ENCODE data around the gene SORBS1. TPM values are rescaled to one million over a fixed set of nuclear protein-coding genes. Genes with fewer than 3 reads are reported as not detected.

The SORBS1 gene
- total and polyA plus RNA-seq, 2 experiments from 2014 or later, result 0.65 to 1.2 TPM

DNA sequence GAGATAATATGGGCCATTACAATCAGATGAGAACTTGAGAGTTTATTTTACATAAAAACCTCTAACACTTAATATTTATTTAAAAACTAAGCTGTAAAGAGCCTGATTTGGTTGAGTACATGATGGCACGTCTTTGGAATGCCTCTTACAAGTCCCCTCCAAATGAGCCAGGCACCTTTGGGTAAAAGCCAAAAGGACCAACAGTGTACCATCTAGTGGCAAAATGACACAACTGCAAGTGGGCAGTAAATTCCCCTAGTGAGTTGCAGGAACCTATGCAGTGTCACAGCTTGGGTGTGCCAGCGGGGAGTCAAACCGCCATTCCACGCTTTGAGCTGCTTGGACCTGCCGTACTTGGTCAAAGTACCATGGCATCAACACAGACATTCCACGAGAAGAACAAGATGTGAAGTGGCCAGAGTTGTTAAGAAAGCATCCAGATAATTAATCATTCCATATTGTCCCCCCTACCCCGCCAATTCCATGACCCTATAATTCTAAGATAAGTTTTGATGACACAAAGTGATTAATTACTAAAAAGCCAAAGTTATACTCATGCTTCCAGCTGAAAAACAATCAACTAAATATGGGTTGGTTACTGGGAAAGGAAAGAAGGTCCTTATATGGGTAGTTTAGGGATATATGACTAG is 115.2 kb downstream of the SORBS1 start:
- Histone ChIP-seq H3K4me1 (ENCODE audit: insufficient read depth) (peaks cover 16% of the 10 kb centered on the region), H3K79me2 (ENCODE audit: insufficient read depth) (no peaks in the 10 kb centered on the region), H3K9me2 (ENCODE audit: insufficient read depth) (no peaks in the 10 kb centered on the region), H3F3A (ENCODE audit: insufficient read depth) (peaks cover 8% of the 10 kb centered on the region), H3K9ac (0 out of 2 replicates have a peak overlapping the region, but pooled peaks have one; percentile 29), H3K36me3 (ENCODE audit: low read depth) (no peaks in the 10 kb centered on the region), H3K9me3 (ENCODE audit: low read depth) (no peaks in the 10 kb centered on the region), H4K20me1 (ENCODE audit: insufficient read depth) (no peaks in the 10 kb centered on the region), H3K4me2 (ENCODE audit: unreplicated experiment) (peak overlapping the region; percentile 73), H3K4me3 (peak overlapping the region; percentile 60), H3K27me3 (replicated peaks; ENCODE audit: insufficient read depth) (no peaks in the 10 kb centered on the region), H3K27ac (peak overlapping the region; percentile 42), H2AFZ (peak overlapping the region; percentile 59)
- 5 to 10% methylated on average over 7 of the region's 7 CpGs for WGBS, 2 experiments (ENCODE audit: low coverage in 1 of 2, low lambda C conversion rate in 2 of 2, missing lambda C conversion rate in 2 of 2)
- in situ Hi-C loops (cut with MboI), result no loop called here
- peak; percentile 86 for DNase-seq
- TF ChIP-seq EZH2phosphoT487 (IDR thresholded peaks at IDR 0.05; ENCODE audit: insufficient read depth, low read depth) (no peak), EZH2 (IDR thresholded peaks at IDR 0.05; ENCODE audit: insufficient read depth, poor library complexity, severe bottlenecking) (no peak)

DNA sequence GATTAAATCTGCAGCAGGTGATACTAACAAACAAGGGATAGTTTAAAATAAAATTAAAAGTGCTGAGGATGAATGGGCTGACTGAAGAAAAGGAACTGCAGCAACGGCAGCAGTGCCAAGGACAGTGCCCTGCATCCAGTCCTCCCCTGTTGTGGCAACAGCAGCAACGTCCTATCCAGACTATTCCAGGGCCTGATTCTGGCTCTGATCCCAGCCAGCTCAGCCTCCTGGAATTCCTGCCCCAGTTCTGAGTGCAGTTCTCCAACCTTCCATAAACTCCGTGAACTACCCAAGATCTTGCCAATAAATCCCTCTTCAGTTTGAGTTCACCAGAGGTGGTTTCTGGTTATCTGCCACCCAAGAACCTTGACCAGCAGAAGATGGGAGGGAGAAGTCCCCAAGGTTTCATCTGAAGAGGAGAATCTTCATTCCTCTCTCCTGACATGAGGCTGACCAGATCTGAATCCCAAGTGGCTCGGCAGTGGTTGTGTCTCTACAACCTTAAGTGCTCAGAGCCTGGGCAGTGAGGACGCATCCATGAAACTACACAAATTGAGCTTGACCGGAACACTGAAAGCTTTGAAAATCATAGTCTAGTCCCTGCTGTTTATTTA is 115.8 kb downstream of the SORBS1 start:
- Histone ChIP-seq H3K4me3 (peak overlapping the region; percentile 60), H2AFZ (peak overlapping the region; percentile 59), H3K36me3 (ENCODE audit: low read depth) (no peaks in the 10 kb centered on the region), H3K9me2 (ENCODE audit: insufficient read depth) (no peaks in the 10 kb centered on the region), H3K9me3 (ENCODE audit: low read depth) (no peaks in the 10 kb centered on the region), H3K4me2 (ENCODE audit: unreplicated experiment) (peak overlapping the region; percentile 73), H3K27ac (peak overlapping the region; percentile 42), H4K20me1 (ENCODE audit: insufficient read depth) (no peaks in the 10 kb centered on the region), H3F3A (ENCODE audit: insufficient read depth) (peaks cover 8% of the 10 kb centered on the region), H3K9ac (0 out of 2 replicates have a peak overlapping the region, but pooled peaks have one; percentile 29), H3K27me3 (replicated peaks; ENCODE audit: insufficient read depth) (no peaks in the 10 kb centered on the region), H3K4me1 (ENCODE audit: insufficient read depth) (peaks cover 16% of the 10 kb centered on the region), H3K79me2 (ENCODE audit: insufficient read depth) (no peaks in the 10 kb centered on the region)
- WGBS, 2 experiments (ENCODE audit: low coverage in 1 of 2, low lambda C conversion rate in 2 of 2, missing lambda C conversion rate in 2 of 2), result 6 to 12% methylated on average over 6 of the region's 6 CpGs
- DNase-seq, result peak; percentile 87
- in situ Hi-C loops (cut with MboI), result no loop called here
- TF ChIP-seq EZH2 (IDR thresholded peaks at IDR 0.05; ENCODE audit: insufficient read depth, poor library complexity, severe bottlenecking), result no peak
- TF ChIP-seq EZH2phosphoT487 (IDR thresholded peaks at IDR 0.05; ENCODE audit: insufficient read depth, low read depth), result no peak

DNA sequence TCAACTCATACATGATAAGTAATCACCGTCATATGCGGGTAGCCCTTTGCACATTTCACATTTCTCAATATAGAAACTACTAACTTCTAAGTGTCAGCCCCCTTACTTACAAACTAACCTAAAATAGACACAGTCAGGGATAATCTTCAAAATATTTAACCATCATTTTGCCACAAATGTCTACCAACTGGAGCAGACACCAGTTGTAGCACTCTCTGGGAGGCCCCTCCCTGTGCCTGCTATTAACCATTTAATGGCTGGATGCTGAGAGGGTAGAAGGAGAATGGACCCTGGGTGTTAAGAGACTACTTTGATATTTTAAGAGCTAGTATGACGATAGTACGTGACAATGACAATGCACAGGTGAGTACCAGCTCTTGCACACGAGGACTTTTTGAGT is 116.4 kb downstream of the SORBS1 start:
- Histone ChIP-seq H3K4me2 (ENCODE audit: unreplicated experiment) (no peak overlapping the region), H2AFZ (no peak overlapping the region), H3K36me3 (ENCODE audit: low read depth) (no peaks in the 10 kb centered on the region), H3F3A (ENCODE audit: insufficient read depth) (peaks cover 8% of the 10 kb centered on the region), H3K9me2 (ENCODE audit: insufficient read depth) (no peaks in the 10 kb centered on the region), H3K4me3 (no peak overlapping the region), H3K79me2 (ENCODE audit: insufficient read depth) (no peaks in the 10 kb centered on the region), H3K27me3 (replicated peaks; ENCODE audit: insufficient read depth) (no peaks in the 10 kb centered on the region), H4K20me1 (ENCODE audit: insufficient read depth) (no peaks in the 10 kb centered on the region), H3K9me3 (ENCODE audit: low read depth) (no peaks in the 10 kb centered on the region), H3K27ac (no peak overlapping the region), H3K4me1 (ENCODE audit: insufficient read depth) (peaks cover 16% of the 10 kb centered on the region), H3K9ac (no peak overlapping the region)
- WGBS, 2 experiments (ENCODE audit: low coverage in 1 of 2, low lambda C conversion rate in 2 of 2, missing lambda C conversion rate in 2 of 2), result 70 to 74% methylated on average over 5 of the region's 5 CpGs
- TF ChIP-seq EZH2 (IDR thresholded peaks at IDR 0.05; ENCODE audit: insufficient read depth, poor library complexity, severe bottlenecking) (no peak), EZH2phosphoT487 (IDR thresholded peaks at IDR 0.05; ENCODE audit: insufficient read depth, low read depth) (no peak)
- DNase-seq, result no peak
- in situ Hi-C loops (cut with MboI), result no loop called here

DNA sequence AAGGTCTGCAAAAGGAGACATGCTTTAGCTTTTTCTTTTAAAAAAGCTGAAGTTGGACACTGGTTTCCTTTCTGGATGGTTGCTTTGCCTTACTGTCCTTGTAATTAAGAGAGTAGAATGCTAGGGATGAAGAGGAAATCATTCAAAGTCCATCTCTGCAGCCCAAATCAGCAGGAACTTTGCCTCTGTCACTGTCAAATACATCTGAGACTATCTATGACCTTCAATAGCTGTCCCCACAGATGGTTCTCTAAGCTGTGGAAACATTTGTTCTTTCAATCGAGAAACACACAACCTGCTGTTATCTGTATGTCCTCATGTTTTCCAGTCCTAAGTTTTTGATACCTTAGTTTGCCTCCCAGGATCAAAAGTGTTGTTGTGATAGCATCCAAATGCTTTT is 117.5 kb downstream of the SORBS1 start:
- no peak overlapping the region for H2AFZ ChIP-seq
- no peak overlapping the region for H3K27ac ChIP-seq
- H3K36me3 ChIP-seq (ENCODE audit: low read depth), result no peaks in the 10 kb centered on the region
- H3K9me2 ChIP-seq (ENCODE audit: insufficient read depth), result no peaks in the 10 kb centered on the region
- TF ChIP-seq EZH2 (IDR thresholded peaks at IDR 0.05; ENCODE audit: insufficient read depth, poor library complexity, severe bottlenecking), result no peak
- no peak for TF ChIP-seq EZH2phosphoT487 (IDR thresholded peaks at IDR 0.05; ENCODE audit: insufficient read depth, low read depth)
- peaks cover 16% of the 10 kb centered on the region for H3K4me1 ChIP-seq (ENCODE audit: insufficient read depth)
- in situ Hi-C loops (cut with MboI), result no loop called here
- no peaks in the 10 kb centered on the region for H3K27me3 ChIP-seq (replicated peaks; ENCODE audit: insufficient read depth)
- DNase-seq, result no peak
- no peaks in the 10 kb centered on the region for H3K9me3 ChIP-seq (ENCODE audit: low read depth)
- H3K9ac ChIP-seq, result no peak overlapping the region
- WGBS, 2 experiments (ENCODE audit: low coverage in 1 of 2, low lambda C conversion rate in 2 of 2, missing lambda C conversion rate in 2 of 2), result 92 to 94% methylated on average over 1 of the region's 1 CpG
- no peaks in the 10 kb centered on the region for H4K20me1 ChIP-seq (ENCODE audit: insufficient read depth)
- no peaks in the 10 kb centered on the region for H3K79me2 ChIP-seq (ENCODE audit: insufficient read depth)
- H3K4me2 ChIP-seq (ENCODE audit: unreplicated experiment), result no peak overlapping the region
- H3K4me3 ChIP-seq, result no peak overlapping the region
- peaks cover 8% of the 10 kb centered on the region for H3F3A ChIP-seq (ENCODE audit: insufficient read depth)

Measured in GM23248 (cell line).